SK-N-SH (cell line): ENCODE data around the gene NOA1.

Experiments
- CTCF ChIP-seq: fragments of 200-600 bp; sonication (generic); IDR thresholded peaks from 2 replicates; pipeline ENCODE4 v1.6.1; 2017; ENCODE audit warnings: antibody characterized with exemption, mild to moderate bottlenecking, moderate library complexity
- GABPA ChIP-seq: IDR thresholded peaks from 2 replicates; pipeline ENCODE4 v1.4.0; 2012; ENCODE audit warnings: low read depth, mild to moderate bottlenecking
- POLR2AphosphoS5 ChIP-seq: IDR thresholded peaks from 2 replicates; pipeline ENCODE4 v1.6.1; 2012; ENCODE audit warnings: low read depth, low read length
- RXRA ChIP-seq: IDR thresholded peaks from 2 replicates; pipeline ENCODE4 v1.4.0; 2012; ENCODE audit warnings: low read depth, mild to moderate bottlenecking, borderline replicate concordance

- peak; percentile 94 for TF ChIP-seq POLR2AphosphoS5
- no peak for TF ChIP-seq CTCF
- no peak for TF ChIP-seq RXRA
- peak; percentile 66 for TF ChIP-seq GABPA
Observed at GRCh38 chr4:56978750-56979303, 1.4 kb upstream of the NOA1 start, which contains the start of gene POLR2B.
